LNCAP (cell line): Measurements from ENCODE around the gene TCF19.

Source experiments
- TF ChIP-seq, protein P1 (sequence below): fragments of 450-650 bp; IDR thresholded peaks from 2 replicates; pipeline ENCODE4 v1.5.1; 2017; ENCODE audit warnings: mild to moderate bottlenecking

TCF19 gene

DNA sequence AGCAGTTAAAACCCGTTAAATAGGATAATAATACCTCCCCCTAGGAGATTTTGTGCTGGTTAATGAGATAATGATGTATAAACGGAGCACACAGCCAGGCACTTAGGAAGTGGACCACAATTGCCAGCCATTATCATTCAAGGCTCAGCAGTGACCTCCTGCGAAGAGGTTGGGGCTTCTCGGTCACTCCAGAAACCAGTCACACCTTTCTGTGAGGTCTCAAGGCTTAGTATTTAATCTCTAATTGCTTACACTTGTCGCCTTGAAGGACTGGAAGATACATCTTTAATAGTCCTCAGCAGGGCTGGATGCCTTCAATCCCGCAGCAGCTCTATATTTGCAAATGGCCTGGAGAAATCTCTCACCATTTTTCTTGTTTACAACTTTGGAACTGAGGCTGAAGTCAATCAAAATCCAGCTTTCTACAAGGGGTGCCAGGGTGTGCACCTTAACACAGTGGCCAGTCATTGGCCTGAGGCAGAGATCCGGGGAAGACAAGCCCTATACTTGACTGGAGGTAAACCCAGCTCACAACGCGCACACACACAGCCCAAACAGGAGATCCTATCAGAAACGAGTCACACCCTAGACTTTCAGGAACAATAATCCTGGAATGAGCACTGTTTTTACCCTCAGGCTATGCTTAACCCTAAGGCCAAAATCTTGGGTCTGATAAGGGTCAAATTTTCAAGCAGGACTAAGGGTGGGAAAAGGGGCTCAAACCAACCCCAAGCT is 10.9 kb downstream of the TCF19 start:
- TF ChIP-seq, protein P1, sequence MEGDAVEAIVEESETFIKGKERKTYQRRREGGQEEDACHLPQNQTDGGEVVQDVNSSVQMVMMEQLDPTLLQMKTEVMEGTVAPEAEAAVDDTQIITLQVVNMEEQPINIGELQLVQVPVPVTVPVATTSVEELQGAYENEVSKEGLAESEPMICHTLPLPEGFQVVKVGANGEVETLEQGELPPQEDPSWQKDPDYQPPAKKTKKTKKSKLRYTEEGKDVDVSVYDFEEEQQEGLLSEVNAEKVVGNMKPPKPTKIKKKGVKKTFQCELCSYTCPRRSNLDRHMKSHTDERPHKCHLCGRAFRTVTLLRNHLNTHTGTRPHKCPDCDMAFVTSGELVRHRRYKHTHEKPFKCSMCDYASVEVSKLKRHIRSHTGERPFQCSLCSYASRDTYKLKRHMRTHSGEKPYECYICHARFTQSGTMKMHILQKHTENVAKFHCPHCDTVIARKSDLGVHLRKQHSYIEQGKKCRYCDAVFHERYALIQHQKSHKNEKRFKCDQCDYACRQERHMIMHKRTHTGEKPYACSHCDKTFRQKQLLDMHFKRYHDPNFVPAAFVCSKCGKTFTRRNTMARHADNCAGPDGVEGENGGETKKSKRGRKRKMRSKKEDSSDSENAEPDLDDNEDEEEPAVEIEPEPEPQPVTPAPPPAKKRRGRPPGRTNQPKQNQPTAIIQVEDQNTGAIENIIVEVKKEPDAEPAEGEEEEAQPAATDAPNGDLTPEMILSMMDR, result no peak

DNA sequence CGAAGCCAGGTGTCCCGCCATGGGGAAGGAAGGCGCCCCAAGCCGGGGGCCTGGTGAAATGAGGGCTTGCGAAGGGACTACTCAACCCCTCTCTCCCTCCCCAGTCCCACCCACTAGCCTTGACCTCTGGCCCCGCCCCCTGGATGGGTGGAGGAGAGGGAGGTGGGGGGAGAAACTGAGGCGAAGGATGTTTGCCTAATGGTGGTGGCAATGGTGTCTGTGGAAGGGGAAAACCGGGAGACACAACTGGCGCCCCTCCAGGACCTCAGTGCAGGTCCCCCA is 12.2 kb downstream of the TCF19 start, which contains the start of gene POU5F1:
TSS of gene POU5F1 (minus strand) at position 83 of the 282 bp plus-strand sequence. CDS start at position 21, 62 bp downstream.
- TF ChIP-seq, protein P1, result no peak

DNA sequence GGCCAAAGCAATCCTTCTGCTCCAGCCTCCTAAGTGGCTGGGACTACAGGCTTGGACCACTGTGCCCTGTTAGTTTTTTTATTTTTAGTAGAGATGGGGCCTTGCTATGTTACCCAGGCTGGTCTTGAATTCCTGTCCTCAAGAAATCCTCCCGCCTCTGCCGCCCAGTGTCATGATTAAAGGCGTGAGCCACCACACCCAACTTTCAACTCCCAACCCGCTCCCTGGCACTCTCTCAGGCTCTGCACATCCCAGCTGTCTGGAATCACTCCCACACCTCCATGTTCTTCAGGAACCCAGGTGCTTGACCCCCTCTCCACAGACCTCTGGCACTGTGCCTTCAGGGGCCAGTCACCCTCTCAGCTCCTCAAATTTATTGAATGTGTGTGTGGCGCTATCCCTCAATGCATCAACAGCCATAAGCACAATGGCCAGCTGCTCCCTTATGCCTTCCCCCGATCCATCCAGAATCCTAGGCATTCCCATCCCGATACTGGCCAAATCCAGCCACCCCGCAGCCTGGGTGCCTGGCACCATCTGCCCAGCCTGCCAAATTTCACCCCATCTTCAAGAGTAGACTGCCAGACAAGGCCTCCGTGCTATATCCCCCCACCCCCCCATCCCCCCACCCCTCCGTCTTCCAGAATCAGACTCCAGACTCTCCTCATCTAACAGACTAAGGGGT is 12.7 kb downstream of the TCF19 start:
- TF ChIP-seq, protein P1, result no peak

DNA sequence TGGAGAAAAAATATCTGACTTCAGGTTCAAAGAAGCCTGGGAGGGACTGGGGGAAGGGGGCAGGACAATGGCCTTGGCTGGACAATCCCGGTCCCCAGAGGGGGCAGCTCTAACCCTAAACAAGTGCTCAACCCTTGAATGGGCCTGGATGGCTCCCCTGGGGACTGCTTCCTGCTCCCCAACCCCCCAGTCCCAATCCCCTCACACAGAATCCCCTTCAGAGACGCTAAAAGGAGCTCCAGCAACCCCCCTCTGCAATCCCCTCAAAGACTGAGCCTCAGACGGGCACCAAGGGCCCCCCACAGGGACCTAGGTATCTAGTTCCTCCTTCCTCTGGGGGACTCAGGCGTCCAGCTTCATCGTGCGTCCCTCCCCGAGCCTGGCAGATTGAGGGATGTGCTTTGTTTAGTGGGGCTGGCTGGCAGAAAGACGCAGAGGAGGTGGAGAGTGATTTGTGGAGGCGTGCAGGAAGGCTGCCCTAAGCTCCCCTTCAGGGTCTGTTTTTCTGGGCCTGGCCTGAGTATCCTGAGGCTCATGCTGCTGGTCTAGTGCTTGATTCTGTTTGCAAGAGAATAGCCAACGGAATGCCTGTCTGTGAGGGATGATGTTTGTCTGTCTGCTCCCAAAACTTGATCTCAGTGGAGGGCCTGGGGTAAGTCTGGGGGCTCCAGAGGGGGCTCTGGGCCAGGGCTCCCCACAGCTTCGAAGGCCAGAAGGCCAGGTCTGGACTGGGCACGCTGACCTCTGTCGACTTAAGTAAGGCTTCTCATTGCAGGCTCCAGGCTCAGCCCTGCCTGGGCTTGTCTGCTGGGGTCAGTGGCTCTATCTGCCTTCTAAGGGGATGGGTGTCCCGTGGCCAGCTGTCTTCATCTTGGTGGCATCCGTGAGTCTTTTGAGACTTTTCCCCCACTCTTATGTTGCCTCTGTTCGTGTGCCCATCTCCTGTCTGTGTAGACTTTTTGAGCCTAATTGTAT is 13.8 kb downstream of the TCF19 start:
- TF ChIP-seq, protein P1, result no peak

DNA sequence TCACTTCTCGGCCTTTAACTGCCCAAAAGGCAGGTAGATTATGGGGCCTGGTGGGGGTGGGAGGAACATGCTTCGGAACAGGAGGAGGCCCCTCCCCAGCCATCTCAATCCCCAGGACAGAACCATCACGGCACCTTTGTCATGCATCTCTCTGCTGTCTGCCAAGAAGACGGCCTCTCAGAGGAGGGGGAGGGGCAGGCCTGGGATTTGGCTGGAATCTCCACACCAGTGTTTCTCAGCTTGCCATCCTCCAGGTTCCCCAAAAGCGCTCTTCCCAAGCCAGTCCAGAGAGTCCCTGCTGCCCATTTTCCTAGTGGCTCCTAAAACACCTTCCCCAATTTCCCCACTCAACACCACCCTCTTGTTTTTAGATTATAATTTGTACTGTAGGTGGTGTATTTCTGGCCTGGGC is 14.6 kb downstream of the TCF19 start:
- TF ChIP-seq, protein P1, result no peak

DNA sequence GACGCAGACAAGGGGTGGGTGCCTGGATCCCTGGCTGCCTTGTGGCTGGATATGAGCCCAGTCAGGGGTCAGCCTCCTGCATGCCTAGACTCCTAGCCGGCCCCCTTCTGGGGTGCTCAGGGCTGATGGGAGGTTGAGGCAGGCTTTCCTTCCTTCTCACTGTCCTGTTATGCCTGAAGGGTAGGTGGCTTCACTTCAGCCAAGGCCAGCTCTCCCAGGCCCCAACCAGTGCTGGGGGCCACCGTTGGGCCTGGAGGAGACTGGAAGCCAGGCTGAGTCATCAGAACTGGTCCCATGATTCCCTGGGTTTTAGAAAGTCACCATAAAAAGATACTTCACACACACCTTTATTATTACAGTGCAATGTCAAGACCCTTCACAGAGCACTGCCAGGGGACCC is 15.0 kb downstream of the TCF19 start:
- TF ChIP-seq, protein P1, result no peak

DNA sequence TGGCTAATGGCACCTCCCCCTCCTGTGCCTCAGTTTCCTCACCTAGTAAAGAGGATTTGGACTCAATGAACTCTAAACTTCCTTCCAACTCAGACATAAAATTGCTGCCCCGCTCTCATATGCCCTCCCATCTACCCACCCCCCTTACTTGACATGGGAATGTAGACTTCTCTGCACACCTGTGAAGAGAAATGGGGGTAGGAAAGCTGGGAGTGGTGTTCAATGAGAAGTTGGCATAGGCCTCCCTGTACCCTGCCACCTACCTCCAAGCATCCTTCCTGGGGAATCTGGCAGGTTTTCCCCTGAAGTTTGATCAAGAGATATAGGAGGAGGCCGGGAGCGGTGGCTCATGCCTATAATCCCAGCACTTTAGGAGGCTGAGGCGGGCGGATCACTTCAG is 16.0 kb downstream of the TCF19 start:
- TF ChIP-seq, protein P1, result no peak
